Medulla oblongata (tissue), 1 donor: Measurements from ENCODE around the gene POU6F2.
A peak's percentile ranks its signal among the peaks of the same experiment; 100 is the strongest.

ENCODE experiments used
- DNase-seq: peaks from one replicate; pipeline ENCODE4 v3.0.0-alpha.2; 2015; ENCODE audit errors: extremely low spot score

Gene POU6F2

GRCh38 chr7:39433550-39433949 lies 455.8 kb downstream of the POU6F2 start:
- no peak for DNase-seq

DNA sequence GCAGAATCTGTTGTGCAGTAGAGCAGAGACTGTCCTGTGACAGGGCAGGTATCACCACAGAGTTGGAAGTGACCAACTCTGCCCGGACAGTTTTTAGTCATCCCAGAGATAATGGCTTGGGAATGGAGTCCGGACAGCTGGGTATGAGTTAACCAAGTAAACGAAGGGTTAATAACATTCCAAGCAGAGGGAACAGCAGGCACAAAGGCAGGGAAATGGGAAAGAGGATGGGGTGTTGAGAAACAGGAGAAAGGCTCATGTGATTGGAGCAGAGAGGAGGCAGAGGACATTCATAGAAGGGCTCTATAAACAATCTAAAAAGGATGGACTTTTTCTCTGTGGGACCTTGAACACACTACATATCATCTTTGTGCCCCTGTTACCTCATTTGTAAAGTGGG lies 456.3 kb downstream of the POU6F2 start:
- DNase-seq, result no peak

DNA sequence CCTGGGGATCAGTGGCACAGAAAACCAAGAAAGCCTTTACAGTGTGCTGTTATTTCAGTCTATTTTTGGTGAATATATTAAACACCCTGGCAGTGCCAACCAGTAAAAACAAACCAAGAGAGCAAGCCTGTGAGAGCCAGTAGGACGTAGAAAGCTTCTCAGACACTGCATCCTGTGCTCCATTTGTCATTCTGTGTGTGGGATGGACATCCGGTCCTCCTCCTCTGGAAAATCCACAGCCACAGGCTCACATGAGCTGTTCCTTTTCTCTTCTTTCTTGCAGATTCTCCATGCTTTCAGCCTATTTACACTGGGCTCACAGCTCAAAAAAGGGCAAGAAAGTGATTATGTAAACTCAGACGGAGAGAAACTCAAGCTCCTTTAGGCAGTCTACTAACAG lies 468.8 kb downstream of the POU6F2 start:
- no peak for DNase-seq

DNA sequence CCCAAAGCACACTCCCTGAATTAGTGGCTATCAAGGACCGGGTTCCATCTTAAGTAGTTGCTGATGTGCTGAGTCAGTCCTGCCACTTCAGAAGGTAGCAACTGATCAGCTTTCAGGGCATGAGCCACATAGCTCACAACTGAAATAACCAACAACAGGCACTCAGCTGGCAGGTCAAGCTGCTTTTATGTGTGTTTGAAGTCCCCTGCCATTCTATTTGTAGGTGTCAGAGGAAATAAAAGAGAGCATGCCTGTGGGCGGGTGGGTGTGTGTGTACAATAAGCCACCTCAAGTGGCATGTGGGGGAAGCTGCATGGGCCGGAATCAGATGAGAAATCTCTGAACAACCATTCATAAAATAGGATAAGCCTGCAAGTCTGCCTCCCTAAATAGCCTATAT lies 474.2 kb downstream of the POU6F2 start:
- no peak for DNase-seq

DNA sequence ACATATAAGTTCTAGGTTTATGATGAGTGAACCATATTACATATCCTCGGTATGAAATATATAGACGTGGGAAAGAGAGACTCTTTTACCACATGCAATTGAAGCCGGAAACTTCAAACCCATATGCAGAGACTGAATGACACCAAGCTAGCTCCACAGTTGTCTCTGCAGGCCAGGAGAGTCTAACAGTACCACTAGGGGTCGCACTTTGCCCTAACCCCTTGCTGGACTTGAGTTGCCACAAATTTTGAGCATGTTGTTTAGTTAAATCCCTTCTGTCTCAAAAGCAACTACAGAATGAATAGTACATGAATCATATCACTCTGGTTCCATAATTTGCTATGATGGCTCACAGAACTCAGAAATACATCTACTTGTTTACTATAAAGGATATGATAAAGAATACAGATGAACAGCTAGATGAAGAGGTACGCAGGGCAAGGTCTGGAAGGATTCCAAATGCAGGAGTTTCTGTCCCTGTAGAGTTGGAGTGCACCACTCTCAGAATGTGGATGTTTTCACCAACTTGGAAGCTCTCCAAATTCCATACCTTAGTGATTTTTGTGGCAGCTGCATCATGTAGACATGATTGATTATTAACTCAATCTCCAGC lies 476.1 kb downstream of the POU6F2 start:
- DNase-seq, result peak; percentile 31

GRCh38 chr7:39458061-39458745 lies 480.5 kb downstream of the POU6F2 start:
- no peak for DNase-seq

- no peak for DNase-seq
These were observed 481.9 kb downstream of the POU6F2 start for GRCh38 chr7:39459636-39460035.

DNA sequence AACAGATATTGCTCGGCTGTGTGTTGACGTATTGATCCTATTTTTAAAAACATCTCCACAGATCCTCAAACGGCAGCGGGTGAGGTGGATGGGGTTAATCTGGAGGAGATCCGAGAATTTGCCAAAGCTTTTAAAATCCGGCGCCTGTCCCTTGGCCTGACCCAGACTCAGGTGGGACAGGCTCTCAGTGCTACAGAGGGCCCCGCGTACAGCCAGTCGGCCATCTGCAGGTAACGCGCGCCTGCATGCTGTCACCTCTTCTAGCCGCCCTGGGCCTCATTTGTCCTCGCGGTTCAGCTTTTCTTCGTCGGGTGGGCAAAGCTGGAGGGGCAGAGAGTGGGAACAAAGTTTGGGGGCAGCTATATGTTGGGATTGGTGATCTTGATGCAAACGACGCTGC lies 482.8 kb downstream of the POU6F2 start:
- no peak for DNase-seq

DNA sequence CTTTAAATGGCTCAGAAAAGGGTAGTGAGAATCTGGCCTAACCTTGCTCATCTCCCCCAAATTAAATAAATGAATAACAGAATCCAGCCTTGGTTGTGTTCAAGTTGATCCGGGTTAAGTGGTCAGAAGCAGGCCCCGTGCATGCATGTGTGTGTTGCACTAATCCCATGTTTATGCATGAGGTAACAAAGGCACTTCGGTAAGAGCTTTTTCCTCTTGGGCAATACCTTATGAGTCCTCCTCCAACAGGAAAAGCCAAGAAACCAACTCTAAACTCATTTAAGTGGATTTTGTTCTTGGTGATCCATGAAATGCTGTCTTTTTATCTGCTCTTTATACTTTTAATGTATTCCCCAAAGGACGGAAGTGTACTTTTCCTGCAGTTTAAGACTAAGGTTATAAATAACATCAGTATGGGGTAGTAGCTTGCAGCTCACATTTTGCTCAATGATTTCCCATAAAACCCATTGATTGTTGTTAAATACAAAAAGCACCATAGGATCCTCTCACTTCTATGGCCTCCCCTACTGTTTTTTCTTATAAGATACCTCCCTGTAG lies 483.6 kb downstream of the POU6F2 start:
- DNase-seq, result no peak

GRCh38 chr7:39463252-39463651 lies 485.5 kb downstream of the POU6F2 start:
- DNase-seq, result no peak

DNA sequence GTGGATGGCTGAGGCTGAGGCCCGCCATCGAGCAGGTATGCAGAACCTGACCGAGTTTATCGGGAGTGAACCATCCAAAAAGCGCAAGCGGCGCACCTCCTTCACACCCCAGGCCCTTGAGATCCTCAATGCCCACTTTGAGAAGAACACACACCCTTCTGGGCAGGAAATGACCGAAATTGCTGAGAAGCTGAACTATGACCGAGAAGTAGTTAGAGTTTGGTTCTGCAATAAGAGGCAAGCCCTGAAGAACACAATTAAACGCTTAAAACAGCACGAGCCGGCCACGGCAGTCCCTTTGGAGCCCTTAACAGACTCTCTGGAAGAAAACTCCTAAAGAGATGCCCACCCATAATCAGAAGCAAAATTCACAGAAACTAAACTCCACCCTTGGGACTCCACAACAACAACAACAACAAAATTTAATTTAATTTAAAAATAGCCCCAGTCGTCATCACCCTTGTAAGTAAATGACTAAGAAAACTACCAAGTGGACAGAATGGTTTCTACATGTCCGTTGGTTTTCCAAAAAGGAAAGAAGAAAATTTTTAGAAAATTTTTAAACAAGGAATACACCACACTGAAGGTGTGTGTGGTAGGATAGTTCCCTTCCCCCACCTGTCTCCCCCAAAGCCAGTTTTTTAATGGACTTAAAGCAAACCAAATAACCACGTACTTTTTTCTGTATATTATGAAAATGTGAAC lies 486.8 kb downstream of the POU6F2 start:
- no peak for DNase-seq

DNA sequence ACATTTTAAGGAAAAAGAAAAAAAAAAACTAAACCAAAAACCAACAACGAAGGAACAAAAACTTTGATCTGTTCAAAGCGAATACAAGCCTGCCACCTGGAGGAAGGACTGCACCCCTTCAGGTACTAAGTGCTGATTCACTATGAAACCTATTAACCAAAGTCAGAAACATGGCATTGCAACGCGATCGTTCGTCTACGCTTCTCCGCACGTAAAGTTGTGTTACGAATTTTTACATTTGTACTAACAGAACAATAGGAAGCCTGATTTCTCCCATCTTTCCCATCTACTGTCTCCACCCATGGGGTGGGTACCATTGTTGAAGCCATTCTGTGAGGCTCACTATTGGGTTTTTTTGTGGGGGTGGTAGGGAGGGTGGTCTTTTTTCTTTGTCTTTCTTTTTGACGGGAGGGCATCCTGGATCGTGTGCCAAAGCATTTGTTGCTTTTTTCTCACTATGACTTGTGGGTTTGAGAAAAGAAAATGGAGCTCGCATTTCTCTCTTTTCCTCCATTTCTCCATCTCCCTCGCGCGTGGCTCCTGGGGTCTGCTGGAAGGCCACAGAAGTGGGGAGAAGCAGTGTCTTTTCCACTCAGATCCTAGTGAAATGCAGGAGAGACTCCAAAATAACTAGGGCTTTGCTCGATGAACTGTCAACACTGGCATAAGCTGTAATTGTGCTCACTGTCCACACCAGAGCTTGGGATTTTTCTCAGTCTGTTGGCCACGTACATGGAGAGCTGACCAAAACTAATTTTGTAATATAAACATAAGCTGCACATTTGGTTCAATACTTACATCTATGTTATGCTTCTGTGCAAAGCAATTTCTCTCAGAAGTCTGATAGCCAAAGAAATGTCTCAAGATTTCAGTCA lies 487.6 kb downstream of the POU6F2 start:
- DNase-seq, result peak; percentile 60

GRCh38 chr7:39468261-39468660 lies 490.6 kb downstream of the POU6F2 start:
- no peak for DNase-seq

DNA sequence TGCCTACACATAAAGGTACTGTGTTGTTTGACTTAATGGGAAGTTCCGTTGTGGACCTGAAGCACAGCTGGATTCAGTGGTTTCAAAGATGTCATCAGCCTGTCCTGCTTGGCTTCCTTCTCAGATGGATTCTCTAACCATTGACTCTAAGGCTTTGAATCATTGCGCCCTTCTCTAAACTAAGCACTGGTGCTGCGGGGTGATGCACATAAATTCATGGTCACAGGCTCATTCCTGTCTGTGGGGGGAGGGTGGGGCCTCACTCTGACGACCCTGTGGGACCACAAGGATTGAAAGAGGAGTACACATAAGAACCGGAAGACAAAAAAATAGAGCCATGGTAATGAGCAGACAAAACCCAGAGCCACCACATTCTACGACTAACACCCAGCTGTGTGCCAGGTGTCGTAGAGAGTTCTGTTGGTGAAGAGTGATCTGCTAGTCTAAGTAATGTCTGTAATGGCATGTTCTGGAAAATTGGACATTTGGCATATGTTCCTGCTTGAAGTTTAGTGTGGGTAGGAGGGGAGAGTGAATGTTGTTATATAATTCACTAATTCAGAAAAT lies 491.2 kb downstream of the POU6F2 start:
- no peak for DNase-seq

- no peak for DNase-seq
These were observed 503.2 kb downstream of the POU6F2 start for GRCh38 chr7:39480901-39481300.

DNA sequence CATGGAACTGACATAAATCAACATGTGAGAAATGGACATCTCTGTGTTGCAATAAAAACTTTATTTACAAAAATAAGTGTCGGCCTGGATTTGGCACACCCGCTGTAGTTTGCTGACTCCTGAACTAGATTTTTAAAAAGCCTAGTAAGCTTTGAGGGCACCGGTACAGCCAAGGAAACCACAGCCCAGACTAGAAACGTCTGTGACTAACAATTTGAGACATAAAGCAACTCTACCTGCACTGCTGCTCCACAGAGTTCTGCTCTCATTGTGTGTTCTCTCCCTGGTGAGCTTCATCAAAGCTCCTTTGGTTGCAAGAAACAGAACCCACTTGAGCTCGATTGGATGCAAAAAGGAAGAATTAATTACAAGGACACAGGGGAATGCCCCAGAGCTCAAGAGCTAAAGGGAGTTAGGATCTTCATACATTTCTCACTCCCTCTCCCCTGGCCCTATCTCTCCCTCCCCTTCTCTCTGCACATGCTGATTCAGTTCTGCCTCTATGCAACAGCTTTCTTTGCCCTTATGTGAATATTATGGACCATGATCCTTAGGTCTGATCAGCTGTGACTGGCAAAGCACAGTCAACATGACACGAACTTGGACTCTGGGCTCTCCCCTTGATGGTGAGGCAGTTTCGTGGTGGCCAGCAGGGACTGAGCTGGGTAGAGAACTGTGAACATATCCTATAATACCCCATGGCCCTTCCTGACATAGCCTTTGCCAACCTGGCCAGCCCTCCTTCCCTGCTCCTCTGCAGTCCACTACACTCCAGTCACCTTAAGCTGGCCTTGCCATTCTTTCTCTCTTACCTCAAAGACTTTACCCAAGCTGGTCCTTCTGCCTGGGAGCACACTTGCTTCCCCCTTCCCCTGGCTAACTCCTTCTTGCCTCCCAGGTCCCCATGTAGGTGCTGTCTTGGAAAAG lies 511.0 kb downstream of the POU6F2 start:
- DNase-seq, result no peak

GRCh38 chr7:39490296-39490695 lies 512.6 kb downstream of the POU6F2 start:
- no peak for DNase-seq

- no peak for DNase-seq
These were observed 516.2 kb downstream of the POU6F2 start for GRCh38 chr7:39493934-39494333.

DNA sequence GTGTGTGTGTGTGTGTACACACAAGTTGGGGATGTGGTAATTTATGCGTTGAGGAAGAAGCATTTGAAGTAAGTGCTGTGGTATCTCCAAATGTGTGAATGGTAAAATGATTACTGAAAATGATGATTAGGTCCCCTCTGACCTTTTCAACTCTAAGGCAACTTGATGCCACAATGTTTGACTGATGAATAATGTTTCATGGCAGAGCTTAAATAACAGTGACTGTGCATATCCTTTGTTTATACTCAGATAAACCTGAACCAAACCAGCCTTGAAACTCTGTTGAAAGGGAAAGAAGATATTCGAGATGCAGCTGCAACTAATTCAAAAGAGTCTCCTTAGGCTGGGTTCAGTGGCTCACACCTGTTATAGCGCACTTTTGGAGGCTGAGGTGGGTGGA lies 523.6 kb downstream of the POU6F2 start:
- DNase-seq, result no peak

- DNase-seq, result no peak
These were observed 527.3 kb downstream of the POU6F2 start for GRCh38 chr7:39504963-39505362.
